Measurements from ENCODE around the gene WNT5A.

WNT5A gene

GRCh38 chr3:55518451-55518850 is 31.3 kb upstream of the WNT5A start:
- Histone ChIP-seq H3K27ac (ENCODE audit: extremely low read depth, low read depth, low read length) (no peak overlapping the region), H3K4me3 (ENCODE audit: low read depth, low read length) (no peak overlapping the region), H3K36me3 (ENCODE audit: control insufficient read depth in 2 of 2, insufficient read depth in 1 of 2, low read length in 2 of 2) (no peaks in the 10 kb centered on the region), H3K4me1 (ENCODE audit: control insufficient read depth, insufficient read depth, low read length) (peaks cover 25% of the 10 kb centered on the region), H3K9me3 (ENCODE audit: control insufficient read depth, insufficient read depth, low read depth, low read length) (no peaks in the 10 kb centered on the region)
- ChIA-PET POLR2A (no interaction called here), CTCF (interaction anchor here (0.8 to 1.3 kb wide), 2 partner anchors 11 to 16 kb away, joined by 3 to 4 read pairs; no protein-coding TSS in a partner anchor)
- TF ChIP-seq ZNF707 (tag by site-specific recombination; IDR thresholded peaks at IDR 0.05) (no peak), ZNF223 (tag by site-specific recombination; IDR thresholded peaks at IDR 0.05) (no peak), ZNF521 (tag by site-specific recombination; IDR thresholded peaks at IDR 0.05) (no peak), ZNF658 (tag by site-specific recombination; IDR thresholded peaks at IDR 0.05) (no peak), ZNF544 (tag by site-specific recombination; IDR thresholded peaks at IDR 0.05) (no peak), GLI4 (tag by site-specific recombination; IDR thresholded peaks at IDR 0.05) (no peak), ZBTB44 (tag by site-specific recombination; IDR thresholded peaks at IDR 0.05) (peak; percentile 54; the same call in 1 of the 2 replicates), ZNF184 (tag by site-specific recombination; IDR thresholded peaks at IDR 0.05) (no peak), ZNF561 (tag by site-specific recombination; IDR thresholded peaks at IDR 0.05; ENCODE audit: borderline replicate concordance) (peak; percentile 34; the same call in 1 of the 2 replicates), ZNF341 (tag by site-specific recombination; IDR thresholded peaks at IDR 0.05; ENCODE audit: low read depth) (no peak), ZNF37A (tag by site-specific recombination; IDR thresholded peaks at IDR 0.05) (no peak), ZNF394 (tag by site-specific recombination; IDR thresholded peaks at IDR 0.05; ENCODE audit: borderline replicate concordance) (no peak), ZNF10 (tag by site-specific recombination; IDR thresholded peaks at IDR 0.05) (no peak), SP3 (tag by site-specific recombination; IDR thresholded peaks at IDR 0.05) (no peak), ZNF280D (tag by site-specific recombination; IDR thresholded peaks at IDR 0.05) (no peak), ZNF26 (tag by site-specific recombination; IDR thresholded peaks at IDR 0.05) (no peak), ZBTB8A (tag by site-specific recombination; IDR thresholded peaks at IDR 0.05) (no peak), ZNF23 (tag by site-specific recombination; IDR thresholded peaks at IDR 0.05; ENCODE audit: borderline replicate concordance) (no peak), ZNF138 (tag by site-specific recombination; IDR thresholded peaks at IDR 0.05; ENCODE audit: borderline replicate concordance) (no peak), PRDM1 (tag by site-specific recombination; IDR thresholded peaks at IDR 0.05) (no peak), BCL6B (tag by site-specific recombination; IDR thresholded peaks at IDR 0.05) (0 out of 2 replicates have a peak, but pooled peaks have one; percentile 33), ZNF549 (tag by site-specific recombination; IDR thresholded peaks at IDR 0.05) (0 out of 2 replicates have a peak, but pooled peaks have one; percentile 26)
- TF ChIP-seq, protein P1, sequence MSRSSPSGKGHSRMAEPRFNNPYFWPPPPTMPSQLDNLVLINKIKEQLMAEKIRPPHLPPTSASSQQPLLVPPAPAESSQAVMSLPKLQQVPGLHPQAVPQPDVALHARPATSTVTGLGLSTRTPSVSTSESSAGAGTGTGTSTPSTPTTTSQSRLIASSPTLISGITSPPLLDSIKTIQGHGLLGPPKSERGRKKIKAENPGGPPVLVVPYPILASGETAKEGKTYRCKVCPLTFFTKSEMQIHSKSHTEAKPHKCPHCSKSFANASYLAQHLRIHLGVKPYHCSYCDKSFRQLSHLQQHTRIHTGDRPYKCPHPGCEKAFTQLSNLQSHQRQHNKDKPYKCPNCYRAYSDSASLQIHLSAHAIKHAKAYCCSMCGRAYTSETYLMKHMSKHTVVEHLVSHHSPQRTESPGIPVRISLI (tag by site-specific recombination; IDR thresholded peaks at IDR 0.05), result no peak
- TF ChIP-seq, protein P2, sequence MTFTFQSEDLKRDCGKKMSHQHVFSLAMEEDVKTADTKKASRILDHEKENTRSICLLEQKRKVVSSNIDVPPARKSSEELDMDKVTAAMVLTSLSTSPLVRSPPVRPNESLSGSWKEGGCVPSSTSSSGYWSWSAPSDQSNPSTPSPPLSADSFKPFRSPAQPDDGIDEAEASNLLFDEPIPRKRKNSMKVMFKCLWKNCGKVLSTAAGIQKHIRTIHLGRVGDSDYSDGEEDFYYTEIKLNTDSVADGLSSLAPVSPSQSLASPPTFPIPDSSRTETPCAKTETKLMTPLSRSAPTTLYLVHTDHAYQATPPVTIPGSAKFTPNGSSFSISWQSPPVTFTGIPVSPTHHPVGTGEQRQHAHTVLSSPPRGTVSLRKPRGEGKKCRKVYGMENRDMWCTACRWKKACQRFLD (tag by site-specific recombination; IDR thresholded peaks at IDR 0.05), result no peak
- TF ChIP-seq, protein P3, sequence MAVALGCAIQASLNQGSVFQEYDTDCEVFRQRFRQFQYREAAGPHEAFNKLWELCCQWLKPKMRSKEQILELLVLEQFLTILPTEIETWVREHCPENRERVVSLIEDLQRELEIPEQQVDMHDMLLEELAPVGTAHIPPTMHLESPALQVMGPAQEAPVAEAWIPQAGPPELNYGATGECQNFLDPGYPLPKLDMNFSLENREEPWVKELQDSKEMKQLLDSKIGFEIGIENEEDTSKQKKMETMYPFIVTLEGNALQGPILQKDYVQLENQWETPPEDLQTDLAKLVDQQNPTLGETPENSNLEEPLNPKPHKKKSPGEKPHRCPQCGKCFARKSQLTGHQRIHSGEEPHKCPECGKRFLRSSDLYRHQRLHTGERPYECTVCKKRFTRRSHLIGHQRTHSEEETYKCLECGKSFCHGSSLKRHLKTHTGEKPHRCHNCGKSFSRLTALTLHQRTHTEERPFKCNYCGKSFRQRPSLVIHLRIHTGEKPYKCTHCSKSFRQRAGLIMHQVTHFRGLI (tag by site-specific recombination; IDR thresholded peaks at IDR 0.05), result no peak

Measured in HEK293 (cell line).